ENCODE data around the gene DAG1.

Gene DAG1

GRCh38 chr3:49563766-49564165 lies 93.7 kb downstream of the DAG1 start:
- H3K36me3 ChIP-seq (ENCODE audit: insufficient read depth, low read length): no peaks in the 10 kb centered on the region
- TF ChIP-seq POLR2AphosphoS5 (IDR thresholded peaks at IDR 0.05; ENCODE audit: borderline replicate concordance, low read depth, low read length): no peak
- no peak for TF ChIP-seq FOXP2 (optimal IDR thresholded peaks at IDR 0.05; ENCODE audit: control extremely low read depth, extremely low read length, insufficient read depth)
- TF ChIP-seq EZH2 (IDR thresholded peaks at IDR 0.05): no peak
- H3K4me3 ChIP-seq: no peak overlapping the region
- H3K27ac ChIP-seq: no peak overlapping the region
- no peak overlapping the region for H3K9ac ChIP-seq (ENCODE audit: insufficient read length)
- H3K9me3 ChIP-seq (ENCODE audit: low read depth, low read length): no peaks in the 10 kb centered on the region
- DNase-seq (ENCODE audit: low read depth, low spot score): no peak

GRCh38 chr3:49566312-49566711 lies 96.2 kb downstream of the DAG1 start:
- Histone ChIP-seq H3K9ac (ENCODE audit: insufficient read length) (no peak overlapping the region), H3K9me3 (ENCODE audit: low read depth, low read length) (no peaks in the 10 kb centered on the region), H3K27ac (no peak overlapping the region), H3K36me3 (ENCODE audit: insufficient read depth, low read length) (no peaks in the 10 kb centered on the region), H3K4me3 (no peak overlapping the region)
- TF ChIP-seq POLR2AphosphoS5 (IDR thresholded peaks at IDR 0.05; ENCODE audit: borderline replicate concordance, low read depth, low read length) (no peak), FOXP2 (optimal IDR thresholded peaks at IDR 0.05; ENCODE audit: control extremely low read depth, extremely low read length, insufficient read depth) (no peak), EZH2 (IDR thresholded peaks at IDR 0.05) (no peak)
- DNase-seq (ENCODE audit: low read depth, low spot score): no peak

DNA sequence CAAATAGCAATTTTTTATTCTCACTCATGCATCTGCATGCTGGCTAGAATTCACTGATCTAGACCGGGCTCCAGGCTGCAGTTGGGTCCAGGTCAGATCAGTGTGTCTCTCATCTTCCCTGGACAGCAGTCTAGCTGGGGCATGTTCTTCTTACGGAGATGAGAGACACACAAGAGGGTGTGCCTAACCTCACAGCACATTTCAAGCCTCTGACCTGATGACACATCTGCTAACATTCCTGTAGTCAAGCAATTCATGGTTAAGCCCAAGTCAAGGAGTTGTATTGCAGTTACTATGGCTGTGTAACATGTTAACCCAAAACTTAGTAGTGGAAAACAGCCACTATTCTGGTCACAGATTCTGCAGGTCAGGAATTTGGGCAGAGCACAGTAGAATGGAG lies 97.3 kb downstream of the DAG1 start:
- no peak overlapping the region for H3K27ac ChIP-seq
- no peaks in the 10 kb centered on the region for H3K9me3 ChIP-seq (ENCODE audit: low read depth, low read length)
- no peak overlapping the region for H3K9ac ChIP-seq (ENCODE audit: insufficient read length)
- H3K36me3 ChIP-seq (ENCODE audit: insufficient read depth, low read length): no peaks in the 10 kb centered on the region
- TF ChIP-seq EZH2 (IDR thresholded peaks at IDR 0.05): no peak
- TF ChIP-seq POLR2AphosphoS5 (IDR thresholded peaks at IDR 0.05; ENCODE audit: borderline replicate concordance, low read depth, low read length): no peak
- TF ChIP-seq FOXP2 (optimal IDR thresholded peaks at IDR 0.05; ENCODE audit: control extremely low read depth, extremely low read length, insufficient read depth): no peak
- H3K4me3 ChIP-seq: no peak overlapping the region
- DNase-seq (ENCODE audit: low read depth, low spot score): no peak

DNA sequence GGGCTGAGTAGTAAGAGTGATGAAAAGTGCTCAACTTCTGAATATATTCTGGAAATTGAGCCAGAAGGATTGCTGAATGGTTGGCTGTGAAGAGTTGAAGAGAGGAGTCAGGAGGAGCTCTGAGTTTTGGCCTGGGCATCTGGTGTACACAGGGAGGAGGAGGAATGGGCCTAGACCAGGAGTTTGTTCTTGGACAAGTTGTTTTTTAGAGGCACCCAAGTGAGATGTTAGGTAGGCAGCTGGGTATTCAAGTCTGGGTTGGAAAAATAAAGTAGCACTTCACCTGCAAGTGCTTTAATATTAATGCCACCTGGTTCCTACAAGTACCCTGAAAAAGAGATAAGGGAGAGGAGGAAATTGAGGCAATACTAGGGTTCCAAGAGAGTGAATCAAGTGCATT lies 98.9 kb downstream of the DAG1 start:
- H3K9me3 ChIP-seq (ENCODE audit: low read depth, low read length): no peaks in the 10 kb centered on the region
- H3K9ac ChIP-seq (ENCODE audit: insufficient read length): no peak overlapping the region
- H3K36me3 ChIP-seq (ENCODE audit: insufficient read depth, low read length): no peaks in the 10 kb centered on the region
- TF ChIP-seq POLR2AphosphoS5 (IDR thresholded peaks at IDR 0.05; ENCODE audit: borderline replicate concordance, low read depth, low read length) (no peak), EZH2 (IDR thresholded peaks at IDR 0.05) (no peak)
- DNase-seq (ENCODE audit: low read depth, low spot score): no peak
- H3K4me3 ChIP-seq: no peak overlapping the region
- no peak overlapping the region for H3K27ac ChIP-seq

- no peaks in the 10 kb centered on the region for H3K36me3 ChIP-seq (ENCODE audit: insufficient read depth, low read length)
- H3K9me3 ChIP-seq (ENCODE audit: low read depth, low read length): no peaks in the 10 kb centered on the region
- H3K4me3 ChIP-seq: no peak overlapping the region
- no peak for DNase-seq (ENCODE audit: low read depth, low spot score)
- H3K27ac ChIP-seq: no peak overlapping the region
- TF ChIP-seq FOXP2 (optimal IDR thresholded peaks at IDR 0.05; ENCODE audit: control extremely low read depth, extremely low read length, insufficient read depth) (no peak), POLR2AphosphoS5 (IDR thresholded peaks at IDR 0.05; ENCODE audit: borderline replicate concordance, low read depth, low read length) (no peak), EZH2 (IDR thresholded peaks at IDR 0.05) (no peak)
- no peak overlapping the region for H3K9ac ChIP-seq (ENCODE audit: insufficient read length)
Observed at GRCh38 chr3:49570028-49570654, 100.1 kb downstream of the DAG1 start.

GRCh38 chr3:49582177-49582576 lies 112.1 kb downstream of the DAG1 start:
- no peaks in the 10 kb centered on the region for H3K36me3 ChIP-seq (ENCODE audit: insufficient read depth, low read length)
- H3K27ac ChIP-seq: no peak overlapping the region
- TF ChIP-seq POLR2AphosphoS5 (IDR thresholded peaks at IDR 0.05; ENCODE audit: borderline replicate concordance, low read depth, low read length) (no peak), FOXP2 (optimal IDR thresholded peaks at IDR 0.05; ENCODE audit: control extremely low read depth, extremely low read length, insufficient read depth) (no peak), EZH2 (IDR thresholded peaks at IDR 0.05) (no peak)

More at GRCh38 chr3:49582177-49582576, 112.1 kb downstream of the DAG1 start:
- H3K9ac ChIP-seq (ENCODE audit: insufficient read length): no peak overlapping the region
- H3K9me3 ChIP-seq (ENCODE audit: low read depth, low read length): no peaks in the 10 kb centered on the region
- no peak for DNase-seq (ENCODE audit: low read depth, low spot score)
- no peak overlapping the region for H3K4me3 ChIP-seq

Data from SK-N-MC (cell line).